HT1080 (cell line): ENCODE measurements around the gene GRK3. TPM values are rescaled to one million over a fixed set of nuclear protein-coding genes. Genes with fewer than 3 reads are reported as not detected.

Experiments
- DNase-seq: peaks from one replicate; pipeline ENCODE4 v3.0.0-alpha.2; 2015; ENCODE audit warnings: low read depth
- total RNA-seq: library from RNA; depleted of rRNA; stranded (reverse); fragments of >200 nt; shearing (Covaris generic); gene quantifications from 2 replicates; pipeline ENCODE4 v1.2.3, GENCODE V29; 2014

Gene GRK3
- total RNA-seq, 1 experiment from 2014 or later, result 1.7 TPM

DNA sequence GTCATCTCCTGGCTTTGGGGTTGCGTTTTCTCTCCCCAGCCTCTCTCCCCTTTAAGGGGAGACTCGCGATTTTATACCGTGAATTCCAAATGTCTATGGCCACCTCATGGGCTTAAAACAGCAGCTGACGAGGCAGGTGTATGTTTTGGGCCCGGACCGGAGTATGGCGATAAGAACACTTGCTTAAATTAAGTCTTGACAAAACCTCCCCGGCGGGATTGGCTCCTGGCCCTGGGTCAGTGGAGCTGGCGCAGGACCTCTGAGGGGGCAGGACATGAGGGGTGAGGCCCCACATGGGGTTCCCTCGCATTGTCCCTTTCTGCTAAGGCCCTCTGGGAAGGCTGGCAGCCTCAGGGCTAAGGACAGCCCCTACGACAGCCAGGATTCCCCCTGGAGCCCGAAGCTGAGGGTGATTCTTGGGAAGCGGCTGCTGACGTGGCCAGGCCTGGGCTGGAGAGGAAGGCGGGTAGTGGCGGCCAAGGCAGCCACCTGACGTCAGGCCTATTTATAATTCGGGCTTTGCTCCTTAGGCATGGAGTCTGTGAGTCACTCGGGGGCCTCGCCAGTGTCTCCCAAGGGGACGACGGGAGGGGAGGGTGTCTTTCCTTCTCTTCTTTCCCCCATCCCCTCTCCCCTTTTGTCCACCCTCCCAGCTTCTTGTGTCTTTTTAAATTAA, 190.2 kb downstream of the GRK3 start:
- DNase-seq, result peak; percentile 97

DNA sequence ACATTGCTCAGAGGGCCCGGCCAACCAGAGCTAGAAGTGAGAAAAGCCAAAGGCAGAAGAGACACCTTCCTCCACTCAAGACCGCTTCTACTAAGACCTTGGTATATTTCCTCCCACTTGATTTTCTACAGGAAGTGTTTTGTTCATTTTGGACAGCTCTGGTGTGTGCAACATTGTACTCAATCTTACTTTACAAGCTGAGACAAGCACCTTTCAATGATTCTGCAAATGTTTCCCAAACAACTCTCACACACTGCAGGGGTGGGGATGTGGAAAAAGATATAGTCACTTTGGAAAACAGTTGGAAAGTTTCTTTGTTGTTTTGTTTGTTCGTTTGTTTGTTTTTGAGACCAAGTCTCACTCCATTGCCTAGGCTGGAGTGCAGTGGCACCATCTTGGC, 193.2 kb downstream of the GRK3 start:
- no peak for DNase-seq

DNA sequence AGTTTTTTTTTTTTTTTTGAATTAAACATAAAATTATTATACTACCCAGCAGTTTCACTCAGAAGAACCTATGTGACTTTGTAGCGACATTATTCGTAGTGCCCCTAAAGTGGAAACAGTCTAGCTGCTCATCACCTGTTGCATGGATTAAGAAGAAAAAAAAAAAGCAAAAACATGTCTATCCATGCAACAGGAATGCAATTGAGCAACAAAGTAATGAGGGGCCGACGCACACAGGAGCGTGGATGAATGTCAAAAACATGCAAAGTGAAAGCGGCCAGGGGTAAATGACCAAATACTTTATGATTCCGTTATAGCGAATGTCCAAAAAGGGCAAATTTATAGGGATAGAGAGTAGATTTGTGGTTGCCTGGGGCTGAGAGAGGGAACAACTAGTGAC, 193.8 kb downstream of the GRK3 start:
- DNase-seq, result no peak

DNA sequence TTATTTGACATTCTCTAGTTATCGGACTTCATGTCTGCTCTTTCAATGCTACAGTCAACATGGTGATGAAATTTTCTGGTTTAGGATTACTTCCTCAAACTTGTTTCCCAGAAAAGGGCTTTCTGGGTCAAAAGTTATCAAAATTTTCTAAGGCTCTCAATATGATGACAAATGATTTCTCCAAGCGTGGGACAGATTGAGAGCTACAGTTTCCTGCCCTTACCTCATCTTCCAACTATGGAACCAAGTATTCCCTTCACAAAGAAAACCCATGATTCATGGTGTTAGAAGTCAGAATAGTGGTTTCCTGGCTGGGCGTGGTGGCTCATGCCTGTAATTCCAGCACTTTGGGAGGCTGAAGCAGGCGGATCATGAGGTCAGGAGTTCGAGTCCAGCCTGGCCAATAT, 195.4 kb downstream of the GRK3 start:
- DNase-seq, result peak; percentile 98

DNA sequence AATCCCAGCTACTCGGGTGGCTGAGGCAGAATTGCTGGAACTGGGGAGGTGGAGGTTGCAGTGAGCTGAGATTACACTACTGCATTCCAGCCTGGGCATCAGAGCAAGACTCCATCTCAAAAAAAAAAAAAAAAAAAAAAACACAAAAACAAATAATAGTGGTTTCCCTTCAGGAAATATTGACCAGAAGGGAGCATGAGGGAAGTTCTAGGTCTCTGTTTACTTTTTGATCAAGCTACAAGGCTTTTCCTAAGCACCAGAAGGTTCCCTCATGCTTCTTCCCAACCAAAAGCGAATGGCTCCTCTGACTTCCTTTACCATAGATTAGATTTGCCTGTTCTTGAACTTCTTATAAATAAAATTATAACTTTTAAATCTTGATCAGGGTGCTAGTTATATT, 195.8 kb downstream of the GRK3 start:
- DNase-seq, result no peak

DNA sequence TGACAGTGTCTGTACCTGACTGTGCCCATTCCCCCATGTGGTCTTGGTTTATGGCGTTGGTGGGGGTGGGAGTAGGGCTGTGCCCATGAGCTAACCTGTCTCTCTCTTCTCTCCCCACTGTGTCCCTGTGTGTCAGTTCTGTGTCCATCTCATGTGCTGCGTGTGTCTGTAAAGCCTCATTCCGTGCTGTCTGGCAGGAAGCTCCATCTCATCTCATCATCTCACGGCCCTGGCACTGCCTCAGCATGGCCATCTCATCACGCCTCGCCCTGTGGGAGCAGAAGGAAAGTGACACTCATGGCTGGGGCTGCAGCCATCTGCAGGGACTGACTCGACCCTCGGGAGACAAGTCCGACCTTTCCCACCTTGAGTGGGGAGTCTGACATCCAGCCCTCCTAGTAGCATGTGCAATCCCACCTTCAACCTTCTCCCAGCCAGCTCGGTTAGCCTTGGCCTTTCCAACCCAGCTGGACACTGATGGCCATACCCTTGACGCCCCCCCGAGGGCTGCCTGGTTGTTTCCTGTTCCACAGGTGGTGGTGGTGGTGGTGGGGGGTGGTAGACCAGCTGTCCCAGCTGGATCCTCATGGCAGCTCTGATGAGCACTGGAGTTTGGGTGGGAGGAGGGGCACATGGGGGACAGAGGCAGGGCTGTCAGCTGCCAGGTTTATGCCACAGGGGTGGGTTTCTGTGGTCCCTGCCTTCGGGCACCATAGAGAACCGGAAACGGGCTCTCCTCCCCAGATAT, 196.5 kb downstream of the GRK3 start:
- no peak for DNase-seq

DNA sequence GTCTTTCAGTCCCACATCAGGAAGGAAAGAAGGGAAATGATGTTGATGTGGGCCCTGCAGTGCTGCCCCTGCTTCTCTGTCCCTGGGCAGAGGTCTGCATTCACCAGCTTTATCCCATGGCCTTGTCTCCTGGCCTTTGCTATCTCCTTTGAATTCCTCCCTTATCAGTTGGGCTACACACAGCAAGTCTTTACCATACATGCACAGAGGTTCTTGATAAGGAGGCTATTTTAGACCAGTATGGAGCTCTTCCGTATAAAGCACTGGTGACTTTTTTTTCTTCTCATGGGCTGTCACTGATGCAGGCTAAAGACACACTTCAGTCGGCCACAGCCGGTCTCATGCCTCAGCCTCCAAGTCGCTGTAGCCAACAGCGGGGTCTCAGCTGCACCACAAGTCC, 197.7 kb downstream of the GRK3 start:
- DNase-seq, result no peak

DNA sequence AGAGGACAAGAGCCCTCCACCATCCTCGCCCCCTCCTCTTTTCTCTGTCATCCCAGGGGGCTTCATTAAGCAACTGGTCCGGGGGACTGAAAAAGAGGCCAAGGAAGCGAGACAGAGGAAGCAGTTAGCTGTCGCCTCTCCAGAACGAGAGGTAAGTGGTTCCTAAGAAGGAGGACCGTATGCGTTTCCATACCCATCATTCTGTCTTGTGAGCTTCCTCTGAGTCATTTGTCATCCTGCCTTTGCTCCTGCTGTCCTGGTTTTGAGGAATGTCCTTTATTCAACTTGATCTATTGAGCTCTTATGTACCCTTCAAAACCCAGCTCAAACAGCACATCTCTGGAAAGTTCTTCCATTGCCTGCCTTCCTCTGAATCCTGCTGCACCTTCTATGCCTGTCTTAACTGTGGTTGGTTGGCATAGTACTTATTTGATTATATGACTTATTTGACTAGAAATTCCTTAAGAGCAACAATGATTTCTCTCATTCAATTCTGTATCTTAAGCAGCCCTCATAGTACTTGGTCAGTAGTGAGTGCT, 198.8 kb downstream of the GRK3 start:
- DNase-seq, result peak; percentile 71

DNA sequence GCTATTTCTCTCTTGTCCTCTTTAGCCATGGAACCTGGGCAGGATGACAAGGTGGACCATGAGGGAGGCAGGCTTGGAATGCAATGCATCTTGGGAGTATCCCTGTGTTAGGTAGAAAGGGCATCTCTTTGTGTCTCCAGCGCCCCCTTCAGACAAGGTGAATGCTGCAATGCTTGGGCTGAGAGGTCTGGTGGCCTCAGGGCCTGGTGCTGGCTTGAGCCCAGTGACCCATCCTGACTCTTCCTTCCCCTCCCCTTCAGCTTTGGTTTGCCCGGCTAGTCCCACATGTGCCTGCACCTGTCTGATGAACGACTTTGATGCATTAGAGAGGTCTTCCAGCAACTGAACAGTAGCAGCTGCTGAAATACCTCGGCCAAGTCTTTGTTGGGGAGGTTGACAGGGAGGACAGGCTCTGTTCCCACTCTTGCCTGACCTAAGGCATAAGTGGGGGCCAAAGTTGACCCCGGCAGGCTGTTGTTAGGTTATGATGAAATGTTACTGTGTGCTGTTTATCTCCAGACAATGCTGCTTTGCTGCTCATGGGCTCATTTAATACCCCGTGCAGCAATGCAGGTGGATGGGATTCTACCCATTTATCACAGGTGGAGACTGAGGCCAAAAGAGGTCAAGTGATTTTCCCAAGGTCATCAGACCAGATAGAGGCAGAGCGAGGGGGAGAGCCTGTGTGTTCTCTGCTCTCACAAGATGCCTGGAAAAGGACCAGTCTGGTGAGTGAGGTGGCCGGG, 200.0 kb downstream of the GRK3 start:
- no peak for DNase-seq

DNA sequence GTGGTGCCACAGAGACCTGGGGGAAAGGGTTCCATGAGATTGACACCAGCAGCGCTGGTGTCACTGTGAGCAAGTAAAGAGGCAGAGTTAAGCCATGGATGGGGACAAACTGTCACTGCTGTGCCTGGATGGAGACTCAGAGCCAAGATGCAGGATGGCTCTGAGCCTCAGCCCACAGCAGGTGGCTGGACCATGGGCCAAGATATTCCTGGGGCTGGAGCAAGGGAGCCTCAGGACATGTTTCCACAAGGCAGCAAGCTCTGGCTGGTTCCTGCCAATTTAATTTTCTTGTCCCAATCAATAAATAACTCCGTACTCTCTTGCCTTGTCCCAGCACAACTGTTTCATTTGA, 200.5 kb downstream of the GRK3 start:
- DNase-seq, result no peak

DNA sequence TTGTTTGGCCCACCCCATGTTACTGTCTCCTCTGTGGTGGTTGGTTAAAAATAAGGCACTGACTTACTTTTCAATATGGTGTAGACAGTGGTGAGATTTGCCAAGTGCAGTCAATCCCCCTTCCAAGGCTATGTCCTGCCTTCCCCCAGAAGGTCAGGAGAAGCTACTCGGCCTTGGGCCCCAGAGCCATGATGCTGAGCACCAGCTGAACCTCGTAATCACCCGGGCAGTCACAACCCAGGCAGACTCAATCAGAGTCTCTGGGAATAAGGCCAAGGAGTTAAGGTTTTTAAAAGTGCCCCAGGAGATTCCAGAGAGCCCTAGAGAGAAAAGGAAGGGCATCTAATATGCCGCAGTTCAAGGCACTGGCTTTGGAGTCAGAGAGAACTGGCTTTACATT, 201.3 kb downstream of the GRK3 start:
- no peak for DNase-seq

DNA sequence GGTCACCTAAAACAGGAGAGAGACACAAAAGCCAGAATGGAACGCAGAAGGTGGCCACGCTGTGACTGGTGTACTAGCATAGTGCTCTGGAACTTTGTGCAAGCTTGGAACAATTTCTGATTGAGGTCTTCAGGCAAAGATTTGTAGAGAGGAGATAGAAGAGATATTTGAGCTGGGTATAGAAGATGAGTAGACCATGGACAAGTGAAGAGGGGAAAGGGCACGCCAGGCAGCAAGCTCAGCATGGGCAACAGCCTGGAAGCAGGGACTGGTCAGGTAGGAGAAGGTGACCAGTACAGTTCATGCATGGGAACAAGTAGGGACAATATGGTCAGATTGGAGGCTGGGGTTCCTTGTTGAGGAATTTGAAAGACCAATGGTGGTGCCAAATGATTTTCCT, 201.9 kb downstream of the GRK3 start:
- DNase-seq, result no peak

DNA sequence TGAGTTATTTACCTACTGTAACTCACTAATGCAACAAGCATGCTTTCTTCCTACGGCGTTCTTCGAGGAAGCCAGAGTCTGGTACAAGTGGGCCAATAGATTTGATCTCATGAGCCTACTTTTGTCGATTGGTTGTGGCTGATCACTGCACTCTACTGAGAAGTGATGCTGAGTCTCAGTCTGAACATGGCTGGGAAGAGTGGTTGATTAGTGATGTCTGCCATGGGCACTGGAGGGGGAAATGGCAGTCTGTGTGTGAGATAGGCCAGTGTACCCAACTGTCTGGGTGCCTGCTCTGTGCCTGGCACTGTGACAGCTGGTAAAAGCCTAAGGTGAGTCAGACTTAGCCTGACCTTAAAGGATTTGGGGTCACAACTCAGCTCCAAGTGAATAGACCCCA, 205.9 kb downstream of the GRK3 start:
- DNase-seq, result no peak

DNA sequence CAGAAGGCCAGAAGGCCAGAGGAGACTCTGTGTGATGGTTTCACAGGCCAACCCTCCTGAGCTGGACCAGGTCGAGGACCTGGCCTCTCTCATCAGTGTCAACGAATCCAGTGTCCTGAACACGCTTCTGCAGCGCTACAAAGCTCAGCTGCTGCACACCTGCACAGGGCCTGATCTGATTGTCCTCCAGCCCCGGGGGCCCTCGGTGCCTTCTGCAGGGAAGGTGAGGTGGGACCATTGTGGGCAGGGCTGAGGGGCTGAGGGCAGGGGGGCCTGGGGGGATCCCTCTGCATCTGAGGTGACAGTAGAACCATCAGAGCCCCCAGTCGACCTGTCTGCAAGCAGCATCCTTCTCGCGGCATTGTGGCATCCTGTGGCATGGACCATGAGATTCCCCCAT, 207.8 kb downstream of the GRK3 start:
- DNase-seq, result no peak

DNA sequence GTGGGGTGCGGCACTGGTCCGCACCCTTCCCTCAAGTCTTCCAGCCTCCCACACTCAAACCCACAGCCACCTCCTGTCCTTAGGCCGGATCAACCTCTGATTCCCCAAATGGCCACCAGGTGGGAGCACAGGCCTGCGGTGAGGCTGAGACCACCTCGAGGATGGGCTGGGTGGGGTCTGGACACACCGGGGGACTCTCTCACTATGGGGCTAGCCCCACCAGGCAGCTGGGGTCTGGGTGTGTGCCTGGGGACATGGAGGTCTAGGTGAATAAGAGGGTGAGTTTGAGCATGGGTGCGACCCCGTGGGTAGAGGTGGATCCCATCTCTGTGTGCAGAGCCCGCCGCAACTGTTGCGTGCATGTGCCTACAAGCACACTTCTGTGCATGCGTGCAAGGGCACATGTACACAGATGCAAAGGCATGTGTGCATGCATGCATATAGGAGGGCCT, 210.1 kb downstream of the GRK3 start:
- no peak for DNase-seq

DNA sequence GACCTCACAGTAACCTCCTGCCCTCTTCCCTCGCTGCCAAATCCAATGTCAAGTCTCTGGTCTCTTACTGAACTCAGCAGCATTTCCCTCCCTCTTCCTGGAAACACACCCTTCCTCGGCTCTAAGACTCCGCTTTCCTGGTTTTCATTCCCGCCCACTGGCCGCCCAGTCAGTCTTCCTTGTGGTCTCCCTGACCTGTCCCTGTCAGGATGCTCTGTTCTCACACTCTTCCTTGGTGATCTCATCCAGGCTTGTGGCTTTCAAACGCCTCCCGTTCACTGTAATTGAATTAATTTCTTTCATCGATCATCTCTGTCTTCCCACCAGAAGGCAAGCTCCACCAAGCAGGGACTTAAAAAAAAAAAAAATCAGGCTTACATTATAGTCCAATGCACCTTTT, 211.1 kb downstream of the GRK3 start:
- peak; percentile 72 for DNase-seq

DNA sequence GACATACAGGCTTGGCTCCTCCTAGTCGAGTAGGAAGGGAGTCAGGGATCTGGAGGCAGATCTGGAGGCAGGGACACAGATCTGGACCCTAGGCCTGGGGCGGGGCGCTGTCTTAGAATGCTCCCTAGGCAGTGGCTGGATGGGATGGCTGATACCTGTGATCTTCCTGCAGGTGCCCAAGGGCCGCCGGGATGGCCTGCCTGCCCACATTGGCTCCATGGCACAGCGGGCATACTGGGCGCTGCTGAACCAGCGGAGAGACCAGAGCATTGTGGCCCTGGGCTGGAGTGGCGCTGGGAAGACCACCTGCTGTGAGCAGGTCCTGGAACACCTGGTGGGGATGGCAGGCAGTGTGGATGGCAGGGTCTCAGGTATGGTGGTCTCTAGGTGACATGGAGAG, 212.9 kb downstream of the GRK3 start:
- DNase-seq, result no peak

DNA sequence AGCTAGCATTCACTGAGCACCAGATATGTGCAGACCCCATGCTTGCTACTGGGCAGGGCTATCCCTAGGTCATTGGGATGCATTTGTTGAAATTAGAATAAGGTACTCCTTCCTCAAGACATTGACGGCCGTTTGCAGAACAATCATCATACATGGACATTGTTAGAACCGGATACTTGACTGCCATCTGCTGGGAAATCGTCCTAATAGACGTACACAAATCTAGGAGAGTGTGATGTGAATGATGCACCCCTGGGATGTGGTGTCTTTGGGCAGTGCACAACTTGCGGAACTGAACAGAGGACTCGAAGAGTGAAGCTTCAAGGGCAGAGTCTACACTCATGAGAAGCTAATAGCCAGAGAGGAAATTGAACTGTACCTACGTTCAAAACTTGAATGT, 213.4 kb downstream of the GRK3 start:
- peak; percentile 47 for DNase-seq
